Astrocyte (in vitro differentiated cells and primary cell): ENCODE results near the gene C16orf82. TPM values are rescaled to one million over a fixed set of nuclear protein-coding genes. Genes with fewer than 3 reads are reported as not detected.
A peak's percentile ranks its signal among the peaks of the same experiment; 100 is the strongest.

Source experiments
- DNase-seq: peaks from one replicate; pipeline ENCODE4 v3.0.0-alpha.2; 2010; ENCODE audit warnings: low read depth
- FAIRE-seq: peaks from 2 replicates; lab custom pipeline; 2011; peaks lifted over from hg19 to GRCh38; lab: Jason Lieb, UNC
- H2AFZ ChIP-seq: 2 replicates; pipeline ENCODE4 v1.6.0; 2012; ENCODE audit warnings: low read depth, low read length, inconsistent platforms
- H3K27ac ChIP-seq: 2 replicates; pipeline ENCODE4 v1.5.1; 2011; ENCODE audit warnings: low read depth, low read length, inconsistent platforms
- H3K27me3 ChIP-seq: 2 replicates; pipeline ENCODE4 v1.6.0; 2011; ENCODE audit warnings: low read length, inconsistent platforms; ENCODE audit not compliant: insufficient read depth
- H3K36me3 ChIP-seq: 2 replicates; pipeline ENCODE4 v1.5.1; 2011; ENCODE audit warnings: low read length, inconsistent platforms; ENCODE audit not compliant: insufficient read depth
- H3K4me1 ChIP-seq: 2 replicates; pipeline ENCODE4 v1.5.1; 2011; ENCODE audit warnings: low read length, inconsistent platforms; ENCODE audit not compliant: insufficient read depth
- H3K4me2 ChIP-seq: 2 replicates; pipeline ENCODE4 v1.6.0; 2012; ENCODE audit warnings: low read length, inconsistent platforms
- H3K4me3 ChIP-seq: 2 replicates; pipeline ENCODE4 v1.5.1; 2011; ENCODE audit warnings: low read depth, mild to moderate bottlenecking, low read length, inconsistent platforms; ENCODE audit not compliant: insufficient read depth
- H3K79me2 ChIP-seq: 2 replicates; pipeline ENCODE4 v1.6.0; 2012; ENCODE audit warnings: mild to moderate bottlenecking, low read length, inconsistent platforms; ENCODE audit not compliant: insufficient read depth
- H3K9ac ChIP-seq: 2 replicates; pipeline ENCODE4 v1.6.0; 2012; ENCODE audit warnings: mild to moderate bottlenecking, low read length, inconsistent platforms
- H3K9me3 ChIP-seq: 2 replicates; pipeline ENCODE4 v1.5.1; 2012; ENCODE audit warnings: low read depth, mild to moderate bottlenecking, low read length, inconsistent platforms; ENCODE audit not compliant: insufficient read depth
- H4K20me1 ChIP-seq: 2 replicates; pipeline ENCODE4 v1.6.0; 2012; ENCODE audit warnings: low read length, inconsistent platforms; ENCODE audit not compliant: insufficient read depth
- H3K27ac Mint-ChIP-seq: one replicate; pipeline ENCODE4 v1.8.0; 2021; ENCODE audit warnings: mild to moderate bottlenecking, mixed read lengths; ENCODE audit not compliant: unreplicated experiment
- H3K27me3 Mint-ChIP-seq: one replicate; pipeline ENCODE4 v1.8.0; 2021; ENCODE audit warnings: low read depth, mixed read lengths; ENCODE audit not compliant: unreplicated experiment
- H3K36me3 Mint-ChIP-seq: one replicate; pipeline ENCODE4 v1.8.0; 2021; ENCODE audit warnings: low read depth, mixed read lengths; ENCODE audit not compliant: unreplicated experiment
- H3K4me1 Mint-ChIP-seq: one replicate; pipeline ENCODE4 v1.8.0; 2021; ENCODE audit warnings: low read depth, mixed read lengths; ENCODE audit not compliant: unreplicated experiment
- H3K4me3 Mint-ChIP-seq: one replicate; pipeline ENCODE4 v1.8.0; 2021; ENCODE audit warnings: mild to moderate bottlenecking, moderate library complexity, mixed read lengths; ENCODE audit not compliant: unreplicated experiment
- H3K9me3 Mint-ChIP-seq: one replicate; pipeline ENCODE4 v1.8.0; 2021; ENCODE audit warnings: mild to moderate bottlenecking, mixed read lengths; ENCODE audit not compliant: unreplicated experiment
- CTCF ChIP-seq: IDR thresholded peaks from 2 replicates; pipeline ENCODE4 v1.5.1; 2011; ENCODE audit warnings: low read depth, mild to moderate bottlenecking, inconsistent platforms, low read length, moderate library complexity; ENCODE audit not compliant: insufficient read depth
- EZH2 ChIP-seq: IDR thresholded peaks from 2 replicates; pipeline ENCODE4 v1.6.1; 2012; ENCODE audit warnings: mild to moderate bottlenecking, low read length, inconsistent platforms; ENCODE audit not compliant: insufficient read depth
- total RNA-seq: library from RNA; stranded (reverse); gene quantifications from 2 replicates; pipeline ENCODE4 v1.2.1, GENCODE V29; 2021

Gene C16orf82
- total RNA-seq, 1 donor from 2014 or later, result not detected

GRCh38 chr16:27109666-27110523 lies 43.2 kb downstream of the C16orf82 start:
- Histone ChIP-seq H3K79me2 (no peaks in the 10 kb centered on the region), H4K20me1 (no peaks in the 10 kb centered on the region), H3K4me2 (peak overlapping the region; percentile 84), H3K9me3 (no peaks in the 10 kb centered on the region), H3K9ac (peak overlapping the region; percentile 46), H3K4me3 (peak overlapping the region; percentile 46), H2AFZ (peak overlapping the region; percentile 77), H3K4me1 (no peaks in the 10 kb centered on the region), H3K27me3 (no peaks in the 10 kb centered on the region), H3K27ac (no peak overlapping the region), H3K36me3 (no peaks in the 10 kb centered on the region)
- Mint-ChIP-seq H3K4me1 (no peaks in the 10 kb centered on the region), H3K4me3 (peak overlapping the region; percentile 27), H3K36me3 (no peaks in the 10 kb centered on the region), H3K27ac (no peak overlapping the region), H3K27me3 (peaks cover 19% of the 10 kb centered on the region), H3K9me3 (peaks cover 2% of the 10 kb centered on the region)
- DNase-seq (peak; percentile 19), FAIRE-seq (no peak)
- TF ChIP-seq EZH2 (no peak), CTCF (peak; percentile 38)

GRCh38 chr16:27110524-27110896 lies 43.8 kb downstream of the C16orf82 start:
- no peaks in the 10 kb centered on the region for H3K4me1 Mint-ChIP-seq
- Histone ChIP-seq H3K4me3 (no peak overlapping the region), H4K20me1 (no peaks in the 10 kb centered on the region), H3K4me2 (no peak overlapping the region), H2AFZ (peak overlapping the region; percentile 41), H3K4me1 (no peaks in the 10 kb centered on the region), H3K9me3 (no peaks in the 10 kb centered on the region), H3K36me3 (no peaks in the 10 kb centered on the region), H3K9ac (no peak overlapping the region), H3K27me3 (no peaks in the 10 kb centered on the region), H3K27ac (no peak overlapping the region), H3K79me2 (no peaks in the 10 kb centered on the region)
- H3K27me3 Mint-ChIP-seq, result peaks cover 23% of the 10 kb centered on the region
- no peaks in the 10 kb centered on the region for H3K36me3 Mint-ChIP-seq
- H3K27ac Mint-ChIP-seq, result no peak overlapping the region
- FAIRE-seq (no peak), DNase-seq (no peak)
- peaks cover 2% of the 10 kb centered on the region for H3K9me3 Mint-ChIP-seq
- no peak for TF ChIP-seq EZH2
- no peak for TF ChIP-seq CTCF
- H3K4me3 Mint-ChIP-seq, result no peak overlapping the region

- Histone ChIP-seq H3K9me3 (no peaks in the 10 kb centered on the region), H3K27ac (no peak overlapping the region), H2AFZ (no peak overlapping the region), H4K20me1 (no peaks in the 10 kb centered on the region), H3K36me3 (no peaks in the 10 kb centered on the region), H3K4me3 (no peak overlapping the region), H3K79me2 (no peaks in the 10 kb centered on the region), H3K4me2 (no peak overlapping the region), H3K27me3 (no peaks in the 10 kb centered on the region), H3K9ac (no peak overlapping the region), H3K4me1 (no peaks in the 10 kb centered on the region)
- no peaks in the 10 kb centered on the region for H3K36me3 Mint-ChIP-seq
- H3K9me3 Mint-ChIP-seq, result peaks cover 2% of the 10 kb centered on the region
- H3K27ac Mint-ChIP-seq, result no peak overlapping the region
- no peak for FAIRE-seq
- no peak overlapping the region for H3K4me3 Mint-ChIP-seq
- peaks cover 23% of the 10 kb centered on the region for H3K27me3 Mint-ChIP-seq
- TF ChIP-seq CTCF (no peak), EZH2 (no peak)
- no peaks in the 10 kb centered on the region for H3K4me1 Mint-ChIP-seq
- DNase-seq, result no peak
These were observed 44.8 kb downstream of the C16orf82 start for GRCh38 chr16:27111486-27111885.
